GM18870 (cell line): ENCODE results near the gene IGF2R.
"Not testable (repeated sequence)": the region's sequence is repeated elsewhere in the genome, so short reads cannot be mapped to it uniquely, and the experiment has no call there.

ENCODE experiments used
- ATAC-seq: cut with Tn5 transposase; IDR thresholded peaks from one replicate; pipeline ENCODE4 v1.9.1; 2021; ENCODE audit warnings: moderate library complexity; ENCODE audit not compliant: unreplicated experiment

IGF2R gene

GRCh38 chr6:160090442-160091239 lies 121.8 kb downstream of the IGF2R start:
- not testable (repeated sequence) for ATAC-seq

- ATAC-seq, result not testable (repeated sequence)
These were observed 123.3 kb downstream of the IGF2R start for GRCh38 chr6:160092176-160092575.

- ATAC-seq, result no peak
These were observed 123.7 kb downstream of the IGF2R start for GRCh38 chr6:160092602-160093001.

GRCh38 chr6:160093061-160093460 lies 124.2 kb downstream of the IGF2R start:
- ATAC-seq, result no peak

- no peak for ATAC-seq
These were observed 125.1 kb downstream of the IGF2R start for GRCh38 chr6:160093946-160094345.

- ATAC-seq, result no peak
These were observed 126.4 kb downstream of the IGF2R start for GRCh38 chr6:160095146-160095845.

GRCh38 chr6:160101277-160102205 lies 132.7 kb downstream of the IGF2R start:
- no peak for ATAC-seq

- no peak for ATAC-seq
These were observed 133.5 kb downstream of the IGF2R start for GRCh38 chr6:160102399-160102798.

- ATAC-seq, result no peak
These were observed 134.3 kb downstream of the IGF2R start for GRCh38 chr6:160102956-160103824.

GRCh38 chr6:160103825-160104100 lies 134.9 kb downstream of the IGF2R start:
- no peak for ATAC-seq

GRCh38 chr6:160104821-160105517 lies 136.1 kb downstream of the IGF2R start:
- no peak for ATAC-seq

- no peak for ATAC-seq
These were observed 137.1 kb downstream of the IGF2R start for GRCh38 chr6:160106010-160106409.

- no peak for ATAC-seq
These were observed 137.8 kb downstream of the IGF2R start for GRCh38 chr6:160106701-160107100.

- ATAC-seq, result no peak
These were observed 139.2 kb downstream of the IGF2R start for GRCh38 chr6:160108077-160108476.

- no peak for ATAC-seq
These were observed 141.8 kb downstream of the IGF2R start for GRCh38 chr6:160110586-160111123.

GRCh38 chr6:160111806-160112205 lies 142.9 kb downstream of the IGF2R start:
- no peak for ATAC-seq

- no peak for ATAC-seq
These were observed 143.9 kb downstream of the IGF2R start for GRCh38 chr6:160112628-160113299.

- not testable (repeated sequence) for ATAC-seq
These were observed 145.7 kb downstream of the IGF2R start for GRCh38 chr6:160114536-160114935.

GRCh38 chr6:160115421-160115820 lies 146.5 kb downstream of the IGF2R start:
- no peak for ATAC-seq
